Endothelial cell of umbilical vein (primary cell): ENCODE measurements around the gene TULP1. TPM values are rescaled to one million over a fixed set of nuclear protein-coding genes. Genes with fewer than 3 reads are reported as not detected.

Source experiments
- BruUV-seq: library from RNA; stranded (reverse); fragments of 400-500 nt; replicated peaks from 2 replicates; lab custom pipeline; 2021; lab: Mats Ljungman, UMichigan
- CTCF ChIA-PET: fragments of 300-600, 350-600 bp; sonication (Branson Sonifier 250); formaldehyde crosslinking; loops from one replicate; lab custom pipeline; 2021; ENCODE audit warnings: antibody characterized with exemption, inconsistent platforms; lab: Charles Lee
- POLR2A ChIA-PET: fragments of 300-600, 350-600 bp; sonication (Branson Sonifier 250); formaldehyde crosslinking; loops from one replicate; lab custom pipeline; 2021; ENCODE audit warnings: antibody characterized with exemption, inconsistent platforms; lab: Charles Lee
- DNase-seq: peaks from one replicate; pipeline ENCODE4 v3.0.0-alpha.2; 2011; ENCODE audit warnings: low read depth, low spot score
- FAIRE-seq: peaks from 2 replicates; lab custom pipeline; 2011; peaks lifted over from hg19 to GRCh38; lab: Jason Lieb, UNC
- H2AFZ ChIP-seq: 2 replicates; pipeline ENCODE4 v1.6.0; 2012; ENCODE audit warnings: low read depth, low read length, control low read depth, inconsistent platforms
- H3K27ac ChIP-seq: 2 replicates; pipeline ENCODE4 v1.5.1; 2011; ENCODE audit warnings: low read depth, mild to moderate bottlenecking, control low read depth, low read length, moderate library complexity; ENCODE audit not compliant: insufficient read depth
- H3K27me3 ChIP-seq, 2 experiments: 2 replicates each; pipeline versions ENCODE4 v1.6.0 to v1.6.1; 2011; ENCODE audit warnings: low read length in 2 of 2, mixed read lengths in 1 of 2; ENCODE audit not compliant: control insufficient read depth in 2 of 2, insufficient read depth in 2 of 2
- H3K36me3 ChIP-seq, 2 experiments: 2 replicates in 1 of 2; 3 replicates in 1 of 2; pipeline ENCODE4 v1.5.1; 2011; ENCODE audit warnings: low read length in 2 of 2, mild to moderate bottlenecking in 1 of 2, moderate library complexity in 1 of 2; ENCODE audit not compliant: control insufficient read depth in 2 of 2, insufficient read depth in 2 of 2; ENCODE audit errors: extremely low read depth in 1 of 2
- H3K4me1 ChIP-seq: 3 replicates; pipeline ENCODE4 v1.5.1; 2011; ENCODE audit warnings: mild to moderate bottlenecking, low read length; ENCODE audit not compliant: control insufficient read depth, insufficient read depth; ENCODE audit errors: extremely low read depth
- H3K4me2 ChIP-seq: 2 replicates; pipeline ENCODE4 v1.6.1; 2011; ENCODE audit warnings: low read length, control low read depth, mixed read lengths; ENCODE audit not compliant: insufficient read depth
- H3K4me3 ChIP-seq, 3 experiments: fragments of 200-600 bp in 1 of 3; sonication (generic), shearing (Covaris generic) in 1 of 3; replicated peaks in 1 of 3; 2 replicates each; pipeline ENCODE4 v1.5.1; 2011 to 2016; ENCODE audit warnings: control low read depth in 3 of 3, low read length in 3 of 3, mild to moderate bottlenecking in 2 of 3, inconsistent platforms in 1 of 3, low read depth in 1 of 3, moderate library complexity in 1 of 3; ENCODE audit not compliant: insufficient read depth in 1 of 3
- H3K79me2 ChIP-seq: 2 replicates; pipeline ENCODE4 v1.6.0; 2012; ENCODE audit warnings: low read length, inconsistent platforms; ENCODE audit not compliant: control insufficient read depth, insufficient read depth
- H3K9ac ChIP-seq: replicated peaks from 2 replicates; pipeline ENCODE3; 2011; ENCODE audit warnings: low read length, control low read depth; ENCODE audit not compliant: insufficient read depth; ENCODE audit errors: extremely low read depth
- H3K9me1 ChIP-seq: replicated peaks from 3 replicates; pipeline ENCODE4 v1.6.0; 2011; ENCODE audit warnings: mild to moderate bottlenecking, low read length; ENCODE audit not compliant: control insufficient read depth, insufficient read depth; ENCODE audit errors: extremely low read depth
- H3K9me3 ChIP-seq: replicated peaks from 2 replicates; pipeline ENCODE4 v1.5.1; 2012; ENCODE audit warnings: low read length, inconsistent platforms; ENCODE audit not compliant: control insufficient read depth, insufficient read depth
- H4K20me1 ChIP-seq: replicated peaks from 2 replicates; pipeline ENCODE3; 2011; ENCODE audit warnings: mild to moderate bottlenecking, low read length; ENCODE audit not compliant: control insufficient read depth, insufficient read depth; ENCODE audit errors: extremely low read depth
- CTCF ChIP-seq, 2 donors: IDR thresholded peaks; 1 replicate in 1 of 2; 2 replicates in 1 of 2; pipeline ENCODE4 v1.5.1; 2011; ENCODE audit warnings: low read length in 2 of 2, mild to moderate bottlenecking in 2 of 2, moderate library complexity in 2 of 2, control low read depth in 1 of 2, inconsistent platforms in 1 of 2, low read depth in 1 of 2; ENCODE audit not compliant: insufficient read depth in 1 of 2; ENCODE audit errors: extremely low read depth in 1 of 2
- EZH2 ChIP-seq: IDR thresholded peaks from 2 replicates; pipeline ENCODE4 v1.6.1; 2012; ENCODE audit warnings: borderline replicate concordance, low read depth, mild to moderate bottlenecking, moderate library complexity, low read length, inconsistent platforms; ENCODE audit not compliant: severe bottlenecking
- FOS ChIP-seq: IDR thresholded peaks from 2 replicates; pipeline ENCODE4 v1.6.1; 2011; ENCODE audit warnings: mild to moderate bottlenecking, low read length, moderate library complexity, borderline replicate concordance; ENCODE audit not compliant: insufficient read depth
- GATA2 ChIP-seq: IDR thresholded peaks from 2 replicates; pipeline ENCODE4 v1.7.0; 2011; ENCODE audit warnings: low read depth, mild to moderate bottlenecking, moderate library complexity, mixed read lengths, low read length; ENCODE audit not compliant: insufficient read length, insufficient read depth
- JUN ChIP-seq: IDR thresholded peaks from 2 replicates; pipeline ENCODE4 v1.6.1; 2011; ENCODE audit warnings: borderline replicate concordance, low read depth; ENCODE audit not compliant: insufficient read length, insufficient read depth
- MYC ChIP-seq: IDR thresholded peaks from one replicate; pipeline ENCODE4 v1.6.1; 2011; ENCODE audit warnings: mild to moderate bottlenecking, low read depth, low read length
- POLR2A ChIP-seq: IDR thresholded peaks from 2 replicates; pipeline ENCODE4 v1.6.1; 2012; ENCODE audit warnings: low read depth, mild to moderate bottlenecking, control low read depth, low read length
- POLR2AphosphoS5 ChIP-seq: IDR thresholded peaks from 2 replicates; pipeline ENCODE4 v1.6.1; 2012; ENCODE audit warnings: low read depth, mild to moderate bottlenecking, control low read depth, low read length, moderate library complexity; ENCODE audit not compliant: insufficient read depth
- dilution Hi-C: fragments of 300-500 bp; cut with MboI; formaldehyde crosslinking; loops from one replicate; pipeline ENCODE4 v1.15.0; 2019; ENCODE audit warnings: low sequenced_read_pairs; ENCODE audit not compliant: extremely low pct_ligation_motif_present
- intact Hi-C: fragments of 100-400 bp; cut with micrococcal nuclease; formaldehyde crosslinking; loops from one replicate; pipeline ENCODE4 v1.10.0; 2022
- polyA plus RNA-seq, 4 experiments: library from polyadenylated mRNA; depleted of rRNA in 3 of 4; stranded (reverse) in 3 of 4; unstranded in 1 of 4; fragments of >200 nt; gene quantifications; 2 replicates each; pipeline versions ENCODE4 v1.2.1 to v1.2.3, GENCODE V29; 2011 to 2012; ENCODE audit warnings: missing spikeins in 1 of 4
- total RNA-seq: library from RNA; stranded (reverse); gene quantifications from 2 replicates; pipeline ENCODE4 v1.2.3, GENCODE V29; 2021
- TF ChIP-seq, protein P1 (sequence below): IDR thresholded peaks from 2 replicates; pipeline ENCODE4 v1.6.1; 2011; ENCODE audit not compliant: insufficient read depth, insufficient read length

The TULP1 gene
- total and polyA plus RNA-seq, 2 donors (not counting 3 experiments of a cell fraction or from before 2014, with no cell fraction given), result not detected

DNA sequence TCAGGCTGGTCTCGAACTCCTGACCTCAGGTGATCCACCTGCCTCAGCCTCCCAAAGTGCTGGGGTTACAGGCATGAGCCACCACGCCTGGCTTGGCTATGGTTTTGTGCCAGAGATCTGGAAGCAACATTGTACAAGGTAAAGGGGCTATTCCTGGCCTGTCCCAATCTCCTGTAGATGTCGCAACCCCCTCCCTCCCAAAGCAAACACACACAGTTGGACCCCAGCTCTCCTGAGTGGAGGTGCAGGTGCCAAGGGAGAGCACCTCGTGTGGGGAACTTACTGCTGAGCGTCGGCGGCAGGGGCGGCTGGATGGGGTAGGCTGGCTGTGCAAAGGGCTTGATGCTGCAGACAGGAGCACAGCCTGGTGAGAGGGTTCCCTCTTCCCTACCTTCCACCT, 35.7 kb downstream of the TULP1 start:
- Histone ChIP-seq H3K36me3 (peaks cover 3% of the 10 kb centered on the region in 2 experiments), H3K9me1 (no peaks in the 10 kb centered on the region), H3K27ac (no peak overlapping the region), H3K27me3 (no peaks in the 10 kb centered on the region), H3K79me2 (no peaks in the 10 kb centered on the region), H3K4me2 (no peak overlapping the region), H3K9ac (no peak overlapping the region), H3K4me1 (no peaks in the 10 kb centered on the region), H4K20me1 (peaks cover 5% of the 10 kb centered on the region), H3K9me3 (no peaks in the 10 kb centered on the region), H2AFZ (no peak overlapping the region), H3K4me3 (no peak overlapping the region)
- POLR2A ChIA-PET, result no interaction called here
- no peak for DNase-seq
- CTCF ChIA-PET, result interaction anchor here (0.8 to 1.4 kb wide), 2 partner anchors 10 to 12 kb away, joined by 3 read pairs; no protein-coding TSS in a partner anchor
- intact Hi-C loops (no loop called here), dilution Hi-C loops (no loop called here)
- TF ChIP-seq, protein P1, sequence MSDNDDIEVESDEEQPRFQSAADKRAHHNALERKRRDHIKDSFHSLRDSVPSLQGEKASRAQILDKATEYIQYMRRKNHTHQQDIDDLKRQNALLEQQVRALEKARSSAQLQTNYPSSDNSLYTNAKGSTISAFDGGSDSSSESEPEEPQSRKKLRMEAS, result no peak
- no peak for TF ChIP-seq GATA2
- TF ChIP-seq POLR2A, result no peak
- TF ChIP-seq EZH2, result no peak
- TF ChIP-seq POLR2AphosphoS5, result no peak
- no peak for TF ChIP-seq FOS
- TF ChIP-seq CTCF (IDR thresholded peaks at IDR 0.05; ENCODE audit: extremely low read depth in 1 of 2, insufficient read depth in 1 of 2, low read depth in 1 of 2, low read length in 2 of 2), result no peak
- TF ChIP-seq MYC, result no peak
- no peak for TF ChIP-seq JUN
- BruUV-seq, result no TSS peak
- no peak for FAIRE-seq
